ENCODE measurements around the gene AGTRAP.
A peak's percentile ranks its signal among the peaks of the same experiment; 100 is the strongest.

Gene AGTRAP

DNA sequence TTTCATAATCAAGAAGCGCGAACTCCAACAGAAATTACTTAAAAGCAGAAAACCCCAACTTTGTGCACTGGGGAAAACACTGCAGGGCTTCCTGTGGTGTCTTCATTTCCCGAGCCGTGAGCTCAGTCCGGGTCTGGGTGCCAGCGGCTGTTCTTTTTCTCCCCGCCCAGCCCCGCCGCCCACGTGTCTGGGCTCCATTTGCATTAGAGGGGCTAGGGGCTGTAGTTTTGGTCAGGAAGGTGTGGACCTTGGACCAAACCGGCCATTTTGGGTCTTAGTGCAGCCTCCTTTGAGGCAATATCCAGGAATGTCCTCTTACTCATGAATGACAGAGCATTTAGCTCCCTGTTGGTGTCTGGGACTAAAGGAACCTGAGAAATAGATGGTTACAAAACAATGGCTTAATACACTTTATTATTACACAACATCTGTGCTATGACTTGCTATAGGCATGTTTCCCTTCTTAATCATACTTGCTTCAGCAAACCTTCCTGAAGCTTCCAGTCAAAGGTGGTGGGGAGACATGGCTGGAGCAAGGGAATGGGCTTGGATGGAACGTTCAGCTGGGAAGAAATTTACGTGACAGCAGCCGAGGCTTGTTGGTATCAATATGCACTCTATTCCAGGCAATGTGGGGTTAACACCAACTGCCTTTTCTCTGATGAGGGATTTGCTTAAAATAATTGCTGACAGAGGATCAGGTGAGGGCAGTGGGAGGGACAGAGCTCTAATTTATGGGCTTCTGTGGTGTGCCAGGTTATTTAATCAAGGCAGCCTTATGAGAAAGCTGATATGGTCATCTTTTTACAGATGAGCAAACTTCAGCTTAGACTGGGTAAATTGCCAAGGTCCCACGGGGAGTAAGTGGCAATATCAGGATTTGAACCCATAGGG is 1.1 kb downstream of the AGTRAP start:
- peak; percentile 14 for DNase-seq

DNA sequence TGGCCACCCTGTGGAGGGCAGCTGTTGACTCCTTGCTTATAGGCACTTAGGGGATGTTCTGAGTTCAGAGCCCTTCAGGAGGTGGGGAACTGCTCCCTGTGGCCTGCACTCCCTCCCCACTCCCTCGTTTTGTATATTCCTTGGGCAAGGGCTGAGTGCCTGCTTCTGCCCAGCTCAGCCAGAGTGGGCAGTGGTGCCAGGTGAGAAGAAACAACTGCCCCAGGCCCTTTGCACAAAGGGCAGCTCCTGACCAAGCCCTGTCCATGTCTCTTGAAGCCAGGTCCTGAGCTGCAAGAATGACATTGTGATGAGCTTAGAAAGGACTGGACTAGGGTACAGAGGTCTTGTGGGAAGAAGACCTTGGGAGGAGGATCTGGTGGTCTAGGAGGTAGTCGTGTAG is 2.2 kb downstream of the AGTRAP start:
- DNase-seq = no peak

DNA sequence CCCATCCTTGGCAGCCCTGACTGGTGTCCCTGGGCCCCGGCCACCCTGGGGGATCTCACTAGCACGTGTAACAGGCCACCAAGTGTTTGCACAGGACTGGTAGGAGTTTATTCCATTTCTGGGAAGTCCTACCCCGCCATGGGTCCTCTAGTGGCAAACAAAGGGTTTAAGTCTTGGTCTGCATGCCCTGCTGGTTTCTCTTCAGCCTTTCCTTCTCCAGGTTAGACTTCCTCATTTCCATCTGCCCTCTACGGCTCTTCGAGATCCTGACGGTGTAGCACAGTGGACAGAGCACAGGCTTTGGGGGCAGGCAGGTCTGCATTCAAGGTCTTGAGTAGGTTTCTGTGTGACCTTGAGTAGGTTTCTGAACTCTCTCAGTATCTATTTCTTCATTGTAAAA is 2.8 kb downstream of the AGTRAP start:
- DNase-seq = peak; percentile 5

GRCh38 chr1:11740258-11741192 is 4.6 kb downstream of the AGTRAP start:
- peak; percentile 55 for DNase-seq

DNA sequence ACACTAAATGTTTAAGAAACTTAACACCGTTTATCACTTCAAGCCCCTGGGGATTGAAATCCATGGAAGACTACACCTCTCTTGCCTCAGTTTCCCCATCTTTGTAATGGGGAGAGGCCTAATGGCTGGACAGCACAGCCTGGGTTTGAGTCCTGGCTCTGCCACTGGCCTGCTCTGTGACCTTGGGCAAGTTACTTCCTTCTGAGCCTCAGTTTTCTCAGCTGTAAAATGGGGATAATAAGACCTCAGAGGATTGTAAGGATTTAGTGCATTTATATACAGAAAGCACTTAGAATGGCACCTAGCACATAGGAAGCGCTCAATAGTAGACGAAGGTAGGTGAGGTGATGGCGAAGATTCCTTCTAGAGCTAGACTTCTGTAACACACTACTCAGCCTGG is 5.5 kb downstream of the AGTRAP start:
- DNase-seq = no peak

DNA sequence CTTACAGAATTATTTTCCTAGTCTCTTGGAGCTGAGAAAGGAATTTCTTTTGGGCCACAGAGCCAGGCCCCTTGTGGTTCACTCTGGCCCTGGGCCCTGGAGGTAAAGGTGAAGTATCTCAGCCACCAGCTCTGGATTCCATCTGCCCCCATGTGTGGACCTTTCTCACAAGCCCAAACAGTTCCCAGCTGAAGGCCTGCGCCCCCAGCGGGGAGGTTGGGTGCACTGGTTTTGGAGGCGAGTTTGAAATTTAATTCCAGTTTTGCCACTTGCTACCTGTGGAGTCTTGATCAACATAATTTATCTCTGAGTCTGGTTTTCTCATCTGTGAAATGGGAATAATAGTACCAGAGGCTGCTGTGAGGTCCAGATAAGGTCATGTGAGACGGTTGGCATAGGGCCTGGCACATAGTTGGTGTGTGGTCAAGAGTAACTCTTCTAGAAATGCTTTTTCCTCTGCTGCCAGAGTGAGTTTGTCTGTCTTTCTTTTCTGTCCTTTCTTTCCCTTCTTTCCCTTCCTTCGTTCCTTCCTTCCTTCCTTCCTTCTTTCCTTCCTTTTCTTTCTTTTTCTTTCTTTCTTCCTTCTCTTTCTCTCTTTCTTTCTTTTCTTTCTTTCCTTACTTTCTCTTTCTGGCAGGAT is 6.1 kb downstream of the AGTRAP start:
- DNase-seq = no peak

DNA sequence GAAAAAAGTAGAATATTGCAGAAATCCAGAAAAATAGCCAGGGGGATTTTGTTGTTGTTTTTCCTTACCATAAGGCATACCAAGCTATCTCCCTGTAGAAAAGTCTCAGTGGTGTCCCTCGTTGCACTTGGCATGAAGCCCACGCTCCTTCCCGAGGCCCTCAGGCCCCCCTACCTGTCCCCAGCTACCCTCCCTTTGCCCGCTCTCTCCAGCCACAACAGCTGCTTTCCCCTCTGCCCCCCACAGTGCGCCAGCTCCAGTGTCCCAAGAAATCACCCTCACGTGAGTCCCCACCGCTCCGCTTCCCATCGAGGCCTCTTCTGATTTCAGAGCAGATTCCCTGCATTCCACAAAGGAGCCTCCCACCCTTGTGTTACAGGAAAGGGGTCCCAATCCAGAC is 8.4 kb downstream of the AGTRAP start:
- no peak for DNase-seq

DNA sequence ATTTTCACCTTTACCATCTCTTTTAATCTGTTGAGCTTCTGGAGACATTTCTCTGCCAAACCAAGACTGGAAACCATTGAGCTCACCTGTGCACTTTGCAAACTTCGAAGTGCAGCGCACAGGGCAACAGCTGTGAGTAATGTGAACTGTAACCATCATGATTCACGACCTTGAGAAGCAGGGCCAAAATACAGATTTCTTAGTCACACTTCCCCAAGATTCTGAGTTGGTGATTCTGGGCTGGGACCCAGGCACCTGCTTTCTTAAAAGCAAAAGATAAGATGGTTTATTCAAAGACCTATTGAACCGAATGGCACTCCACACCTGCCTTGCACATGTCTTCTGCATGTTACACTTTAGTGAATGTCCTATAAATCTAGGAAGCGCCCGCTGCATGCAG is 10.2 kb downstream of the AGTRAP start:
- DNase-seq = no peak

- DNase-seq = no peak
Measured at GRCh38 chr1:11746795-11747487, 11.0 kb downstream of the AGTRAP start.

DNA sequence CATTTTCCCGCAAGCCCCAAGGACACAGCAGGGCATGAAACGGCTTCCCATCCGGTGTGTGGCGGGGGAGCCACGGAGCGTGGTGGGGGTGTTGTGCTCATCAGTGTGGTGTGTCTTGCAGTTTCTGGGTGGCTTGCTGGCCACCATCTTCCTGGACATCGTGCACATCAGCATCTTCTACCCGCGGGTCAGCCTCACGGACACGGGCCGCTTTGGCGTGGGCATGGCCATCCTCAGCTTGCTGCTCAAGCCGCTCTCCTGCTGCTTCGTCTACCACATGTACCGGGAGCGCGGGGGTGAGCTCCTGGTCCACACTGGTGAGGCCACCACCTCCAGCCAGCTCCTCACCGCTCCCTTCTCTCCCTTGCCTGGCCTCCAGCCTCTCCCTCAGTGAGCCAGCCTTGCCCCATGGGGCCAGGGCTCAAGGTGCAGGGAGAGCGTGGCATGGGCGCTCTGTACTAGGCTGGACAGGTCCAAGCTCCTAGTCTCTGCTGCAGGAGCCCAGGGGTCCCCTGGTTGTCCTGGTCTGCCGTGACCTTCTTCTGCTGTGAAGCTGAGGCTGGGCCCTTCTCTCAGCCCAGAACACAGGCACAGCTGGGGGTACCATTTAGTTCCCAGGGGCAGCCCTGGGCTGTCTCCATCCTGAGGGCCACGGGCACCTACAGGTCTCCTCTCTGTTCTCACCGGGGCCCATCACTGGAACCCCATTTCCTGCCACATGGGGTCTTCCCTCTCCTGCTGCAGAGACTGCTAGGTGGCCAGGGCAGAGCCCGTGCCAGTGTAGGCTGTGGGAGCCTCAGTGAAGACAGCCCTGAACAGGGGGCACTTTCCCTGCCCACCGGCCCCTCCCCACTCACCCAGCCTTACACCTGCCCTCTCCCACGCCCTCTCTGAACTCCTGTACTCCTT is 12.6 kb downstream of the AGTRAP start:
- DNase-seq = no peak

GRCh38 chr1:11749203-11749689 is 13.3 kb downstream of the AGTRAP start:
- peak; percentile 60 for DNase-seq

- no peak for DNase-seq
Measured at GRCh38 chr1:11749996-11750395, 14.1 kb downstream of the AGTRAP start.

GRCh38 chr1:11751087-11751486 is 15.2 kb downstream of the AGTRAP start:
- DNase-seq = no peak

DNA sequence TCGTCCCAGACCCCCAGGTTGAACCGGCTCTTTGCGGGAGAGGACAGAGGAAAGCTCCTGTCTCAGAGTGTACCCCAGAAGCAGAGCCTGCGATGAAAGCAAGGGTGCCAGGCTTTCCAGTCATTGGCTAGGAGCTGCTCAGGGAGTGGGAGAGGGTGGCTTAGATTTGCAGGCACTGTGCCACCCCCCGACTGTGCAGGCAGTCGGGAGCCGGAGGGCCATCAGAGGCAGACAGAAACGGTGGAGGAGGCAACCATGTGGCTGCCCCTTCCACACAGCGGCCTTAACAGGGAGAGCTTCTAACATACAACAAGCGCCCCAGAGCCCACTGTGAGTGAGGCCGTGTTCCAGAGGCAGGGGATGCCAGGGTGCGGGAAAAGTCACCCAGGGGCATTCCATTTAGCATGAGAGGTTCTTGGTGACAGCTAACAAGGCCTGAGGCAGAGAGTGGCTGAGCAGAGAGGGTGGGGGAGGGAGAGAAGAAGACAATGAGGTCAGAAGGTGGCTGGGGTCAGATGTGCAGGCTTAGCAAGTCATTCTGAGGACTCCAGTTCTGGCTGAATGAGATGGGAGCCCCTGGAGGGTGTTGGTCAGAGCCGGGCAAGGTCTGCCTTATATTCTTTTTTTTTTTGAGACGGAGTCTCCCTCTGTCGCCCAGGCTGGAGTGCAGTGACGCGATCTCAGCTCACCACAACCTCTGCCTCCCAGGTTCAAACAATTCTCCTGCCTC is 16.6 kb downstream of the AGTRAP start:
- no peak for DNase-seq

- no peak for DNase-seq
Measured at GRCh38 chr1:11753555-11754208, 17.7 kb downstream of the AGTRAP start.

DNA sequence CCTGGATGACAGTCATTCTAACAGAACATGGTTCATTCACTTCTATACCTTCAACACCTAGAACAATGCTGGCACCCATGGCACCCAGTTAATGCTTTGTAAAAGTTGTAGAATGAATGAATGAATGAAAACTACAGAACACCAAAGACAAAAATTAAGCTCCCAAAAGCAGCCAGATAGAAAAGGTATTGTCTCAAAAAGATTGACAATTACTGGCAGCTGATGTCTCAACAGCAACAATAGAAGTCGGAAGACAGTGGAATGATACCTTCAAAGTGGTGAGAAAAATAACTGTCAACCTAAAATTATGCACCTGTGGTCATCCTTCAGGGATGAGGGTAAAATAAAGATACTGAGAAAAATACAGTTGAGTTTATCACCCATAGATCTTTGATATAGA is 21.1 kb downstream of the AGTRAP start:
- no peak for DNase-seq

- no peak for DNase-seq
Measured at GRCh38 chr1:11759791-11760190, 23.9 kb downstream of the AGTRAP start.

GRCh38 chr1:11761285-11761684 is 25.3 kb downstream of the AGTRAP start:
- no peak for DNase-seq

DNA sequence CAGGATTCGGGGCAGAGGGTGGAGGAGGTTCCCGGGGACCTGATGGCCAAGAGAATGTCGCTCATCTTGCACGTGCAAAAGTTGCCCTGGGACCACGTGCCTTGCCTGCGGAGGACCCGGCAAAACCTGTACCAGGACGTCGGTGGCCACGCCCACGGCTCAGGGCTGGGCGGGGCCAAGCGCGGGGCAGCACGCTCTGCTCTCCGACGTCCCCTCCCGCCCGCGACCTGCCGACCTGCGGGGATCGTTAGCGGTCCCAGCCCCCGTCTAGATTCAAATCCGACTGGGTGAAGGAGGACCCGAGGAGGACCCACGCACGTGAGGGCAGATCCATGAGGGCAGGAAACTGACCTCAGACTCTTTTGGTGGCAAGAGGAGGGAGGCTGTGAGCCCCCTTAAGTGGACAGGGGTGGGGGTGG is 26.1 kb downstream of the AGTRAP start, which contains the start of gene C1orf167:
Gene C1orf167 (plus strand): TSS at position 206 of the 419 bp plus-strand sequence. CDS start 2,208 bp downstream, outside the sequence.
- DNase-seq = no peak

DNA sequence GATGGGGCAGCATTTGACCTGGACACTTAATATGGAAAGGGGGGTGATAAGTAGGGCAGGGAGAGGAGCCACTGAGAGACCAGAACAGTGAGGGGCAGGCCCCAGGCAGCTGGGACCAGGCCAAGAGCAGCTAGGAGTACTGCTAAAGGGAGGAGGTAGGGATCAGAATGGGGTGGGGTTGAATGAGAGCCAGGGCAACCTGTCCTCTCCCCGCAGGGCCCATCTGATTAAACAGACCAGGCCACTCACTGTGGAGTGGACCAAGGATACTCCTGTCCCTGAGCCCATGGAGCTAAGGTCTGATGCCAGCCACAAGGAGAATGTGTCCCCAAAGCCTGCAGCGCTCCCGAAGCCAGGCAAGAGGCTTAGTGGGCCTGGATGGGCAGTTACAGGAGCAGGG is 28.2 kb downstream of the AGTRAP start:
- no peak for DNase-seq

Data from GDM1 (cell line).